Omental fat pad (tissue), 4 donors: Measurements from ENCODE around the gene SORCS3. TPM values are rescaled to one million over a fixed set of nuclear protein-coding genes. Genes with fewer than 3 reads are reported as not detected.

Source experiments
- ATAC-seq: fragments of 150-250 bp; one replicate; pipeline ENCODE4 v1.9.1; 2016; ENCODE audit warnings: mild to moderate bottlenecking, moderate library complexity; ENCODE audit not compliant: low FRiP score
- DNase-seq: peaks from one replicate; pipeline ENCODE4 v3.0.0-alpha.2; 2019; ENCODE audit warnings: low spot score
- CTCF ChIP-seq, 3 donors: fragments of 450-650 bp; IDR thresholded peaks; one replicate each; pipeline ENCODE4 v1.5.1; 2016 to 2017; ENCODE audit warnings: antibody characterized with exemption in 3 of 3, mild to moderate bottlenecking in 3 of 3, moderate library complexity in 2 of 3
- total RNA-seq, 4 donors: library from RNA; depleted of rRNA; stranded (reverse); fragments of >200 nt; gene quantifications; one replicate each; pipeline ENCODE4 v1.1.0, GENCODE V29; 2016

The SORCS3 gene
- total RNA-seq, 4 donors from 2014 or later: not detected

DNA sequence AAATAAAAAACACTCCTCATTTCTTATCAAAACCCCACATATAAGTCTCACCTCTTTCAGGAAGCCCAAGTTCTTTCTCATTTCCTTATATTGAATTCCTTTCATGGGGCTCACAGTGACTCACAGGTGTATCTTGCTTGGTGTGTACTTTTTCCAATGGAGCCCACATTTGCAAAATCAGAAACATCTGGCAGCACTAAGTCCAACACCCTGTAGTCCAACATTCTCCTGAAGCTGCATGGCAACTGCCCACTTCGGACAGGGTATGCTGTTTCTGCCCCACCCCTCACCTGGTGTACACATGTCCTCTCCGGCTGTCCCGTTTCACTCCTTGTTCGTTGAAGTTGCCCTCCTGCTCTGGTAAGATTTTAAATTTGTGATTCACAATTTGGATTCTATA, 544.1 kb downstream of the SORCS3 start:
- no peak for TF ChIP-seq CTCF (IDR thresholded peaks at IDR 0.05)
- DNase-seq (no peak), ATAC-seq (no peak)

- TF ChIP-seq CTCF (IDR thresholded peaks at IDR 0.05): no peak
- DNase-seq (no peak), ATAC-seq (no peak)
Observed at GRCh38 chr10:105187243-105187642, 546.2 kb downstream of the SORCS3 start.

DNA sequence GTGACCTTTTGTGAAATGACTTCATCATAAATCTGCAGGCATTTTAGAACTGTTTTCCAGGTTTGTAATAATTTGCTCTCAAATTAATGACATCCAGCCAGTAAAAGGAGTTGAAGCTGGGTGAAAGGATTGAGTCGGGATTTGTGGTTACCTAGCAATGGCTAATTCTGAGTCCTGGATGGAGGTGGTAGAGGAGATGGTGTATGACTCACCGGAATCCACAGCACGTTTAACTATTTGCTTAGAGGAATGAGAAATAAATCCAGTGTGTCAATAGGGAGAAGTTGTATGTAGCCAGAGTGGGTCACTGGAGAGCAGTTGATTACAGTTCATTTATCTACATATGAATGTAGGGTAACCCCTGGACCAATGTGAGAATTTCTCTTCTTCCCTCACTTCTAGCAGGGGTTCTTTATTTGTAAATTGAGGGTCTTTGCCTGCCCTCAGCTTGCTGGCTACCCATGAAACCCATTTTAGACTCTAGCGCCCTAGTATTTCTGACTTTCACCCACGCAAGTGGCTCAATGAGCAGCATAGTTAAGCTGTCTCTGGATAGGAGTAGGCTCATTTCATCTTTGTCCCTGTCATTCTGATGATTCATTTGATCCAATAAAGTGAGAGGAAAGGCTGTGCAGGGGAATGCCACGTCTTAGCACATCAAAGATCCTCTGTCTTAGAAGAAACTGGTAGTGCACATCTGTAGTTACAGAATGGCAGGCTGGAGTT, 547.8 kb downstream of the SORCS3 start:
- ATAC-seq (no peak), DNase-seq (no peak)
- TF ChIP-seq CTCF (IDR thresholded peaks at IDR 0.05): no peak

DNA sequence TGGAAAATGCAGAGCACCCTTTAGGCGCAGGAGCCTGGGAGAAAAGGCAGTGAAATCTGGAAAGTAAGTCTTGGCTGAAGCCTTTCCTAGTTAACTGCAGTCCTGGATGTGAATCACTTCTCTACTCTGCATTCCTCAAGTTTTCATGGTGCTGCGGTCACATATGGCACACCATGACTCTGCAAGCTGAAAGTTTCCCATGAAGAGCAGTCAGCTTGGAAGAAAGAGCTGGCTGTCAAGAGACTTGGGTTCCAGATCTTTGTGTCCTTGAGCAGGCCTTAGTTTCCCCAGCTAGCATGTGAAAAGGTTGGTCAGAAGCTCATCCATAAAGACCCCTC, 548.3 kb downstream of the SORCS3 start:
- DNase-seq (no peak), ATAC-seq (no peak)
- TF ChIP-seq CTCF (IDR thresholded peaks at IDR 0.05): no peak

DNA sequence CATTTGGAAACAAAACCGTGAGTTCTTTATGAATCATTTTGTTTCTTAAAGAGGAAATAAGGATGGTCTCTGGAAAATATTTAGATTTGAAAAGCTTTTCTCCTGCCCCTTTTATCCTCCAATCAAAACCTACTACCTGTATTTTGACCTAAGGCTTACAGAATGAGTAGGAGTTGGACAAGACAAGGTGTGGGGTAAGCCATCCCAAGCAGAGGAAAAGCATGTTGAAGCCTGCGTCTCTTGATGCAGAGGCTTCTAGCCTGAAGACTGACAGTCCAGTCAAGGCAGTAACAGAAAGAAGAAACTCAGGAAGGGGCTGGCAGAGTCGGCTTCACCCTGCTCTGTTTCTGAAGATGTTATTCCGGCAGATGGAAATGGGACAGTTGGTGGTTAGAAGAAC, 551.1 kb downstream of the SORCS3 start:
- no peak for TF ChIP-seq CTCF (IDR thresholded peaks at IDR 0.05)
- no peak for ATAC-seq
- DNase-seq: no peak

- no peak for TF ChIP-seq CTCF (IDR thresholded peaks at IDR 0.05)
- DNase-seq (no peak), ATAC-seq (no peak)
Observed at GRCh38 chr10:105192861-105193260, 551.8 kb downstream of the SORCS3 start.

GRCh38 chr10:105195831-105196230, 554.7 kb downstream of the SORCS3 start:
- no peak for TF ChIP-seq CTCF (IDR thresholded peaks at IDR 0.05)
- no peak for DNase-seq
- ATAC-seq: no peak
